Posterior vena cava (tissue), 2 donors: ENCODE results near the gene UBE2D1. TPM values are rescaled to one million over a fixed set of nuclear protein-coding genes. Genes with fewer than 3 reads are reported as not detected.
"Not testable (repeated sequence)": the region's sequence is repeated elsewhere in the genome, so short reads cannot be mapped to it uniquely, and the experiment has no call there.

ENCODE experiments used
- DNase-seq: peaks from one replicate; pipeline ENCODE4 v3.0.0-alpha.2; 2020; ENCODE audit warnings: low spot score
- intact Hi-C, 2 donors: fragments of 100-400 bp; cut with DNase I; formaldehyde crosslinking; loops; one replicate each; pipeline versions ENCODE4 v1.14.1 to v1.14.2; 2022 to 2023
- total RNA-seq, 2 donors: library from RNA; stranded (reverse); fragmentation: NEBNext Ultra II Directional; extraction: Animal tissue kit (Norgen Biotek cat#: 25700); gene quantifications; one replicate each; pipeline ENCODE4 v1.2.1, GENCODE V29; 2021
- donor health status: DM: yes; HTN: yes; CAD: no.
- donor health status: DM: yes; HTN: yes; CAD: no.

Gene UBE2D1
- total RNA-seq, 2 donors from 2014 or later: 13.0 to 21.3 TPM

GRCh38 chr10:58414270-58415041 lies 79.7 kb downstream of the UBE2D1 start:
- intact Hi-C loops: no loop called here

DNA sequence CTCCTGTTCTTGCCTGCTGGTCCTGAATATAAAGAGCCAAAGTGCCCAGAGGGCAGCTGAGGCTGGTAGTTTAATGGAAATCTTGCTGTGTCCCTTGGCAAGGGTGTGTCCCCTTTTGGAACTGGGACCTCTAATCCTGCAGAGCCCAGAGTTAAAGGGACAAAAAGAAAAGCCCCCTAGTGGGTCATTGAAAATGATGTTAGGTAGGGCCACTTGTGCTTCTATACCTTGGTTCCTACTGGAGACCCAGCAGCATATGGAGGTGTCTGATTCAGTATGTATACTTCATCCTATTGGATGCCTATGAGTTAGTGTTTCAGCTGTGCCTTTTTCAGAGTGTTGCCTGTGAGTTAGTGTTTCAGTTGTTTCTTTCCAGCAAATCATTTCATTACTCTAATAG lies 81.0 kb downstream of the UBE2D1 start:
- DNase-seq: no peak
- intact Hi-C loops: no loop called here

More at GRCh38 chr10:58414270-58415041, 79.7 kb downstream of the UBE2D1 start:
- DNase-seq: no peak

DNA sequence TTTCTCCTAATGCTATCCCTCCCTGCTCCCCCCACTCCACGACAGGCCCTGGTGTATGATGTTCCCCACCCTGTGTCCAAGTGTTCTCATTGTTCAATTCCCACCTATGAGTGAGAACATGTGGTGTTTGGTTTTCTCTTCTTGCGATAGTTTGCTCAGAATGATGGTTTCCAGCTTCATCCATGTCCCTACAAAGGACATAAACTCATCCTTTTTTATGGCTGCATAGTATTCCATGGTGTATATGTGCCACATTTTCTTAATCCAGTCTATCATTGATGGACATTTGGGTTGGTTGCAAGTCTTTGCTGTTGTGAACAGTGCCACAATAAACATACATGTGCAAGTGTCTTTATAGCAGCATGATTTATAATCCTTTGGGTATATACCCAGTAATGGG lies 83.1 kb downstream of the UBE2D1 start:
- not testable (repeated sequence) for DNase-seq

More for the DNA sequence above, 83.1 kb downstream of the UBE2D1 start:
- intact Hi-C loops: not testable (repeated sequence)

Other genes starting within 250 kb of the UBE2D1 start
- gene IPMK, start 67.1 kb upstream of the UBE2D1 start, total RNA-seq: 1 to 10 TPM; 5.0 to 5.4 TPM
- gene CISD1, start 65.8 kb upstream of the UBE2D1 start, total RNA-seq: 10 to 100 TPM; 38.4 to 47.5 TPM
- 10 to 100 TPM; 19.4 to 21.9 TPM for gene TFAM, start 50.4 kb downstream of the UBE2D1 start, total RNA-seq
- gene BICC1, start 177.9 kb downstream of the UBE2D1 start, total RNA-seq: 10 to 100 TPM; 28.5 to 46.5 TPM